Measurements from ENCODE around the gene APBB2.

- TF ChIP-seq, protein P1, sequence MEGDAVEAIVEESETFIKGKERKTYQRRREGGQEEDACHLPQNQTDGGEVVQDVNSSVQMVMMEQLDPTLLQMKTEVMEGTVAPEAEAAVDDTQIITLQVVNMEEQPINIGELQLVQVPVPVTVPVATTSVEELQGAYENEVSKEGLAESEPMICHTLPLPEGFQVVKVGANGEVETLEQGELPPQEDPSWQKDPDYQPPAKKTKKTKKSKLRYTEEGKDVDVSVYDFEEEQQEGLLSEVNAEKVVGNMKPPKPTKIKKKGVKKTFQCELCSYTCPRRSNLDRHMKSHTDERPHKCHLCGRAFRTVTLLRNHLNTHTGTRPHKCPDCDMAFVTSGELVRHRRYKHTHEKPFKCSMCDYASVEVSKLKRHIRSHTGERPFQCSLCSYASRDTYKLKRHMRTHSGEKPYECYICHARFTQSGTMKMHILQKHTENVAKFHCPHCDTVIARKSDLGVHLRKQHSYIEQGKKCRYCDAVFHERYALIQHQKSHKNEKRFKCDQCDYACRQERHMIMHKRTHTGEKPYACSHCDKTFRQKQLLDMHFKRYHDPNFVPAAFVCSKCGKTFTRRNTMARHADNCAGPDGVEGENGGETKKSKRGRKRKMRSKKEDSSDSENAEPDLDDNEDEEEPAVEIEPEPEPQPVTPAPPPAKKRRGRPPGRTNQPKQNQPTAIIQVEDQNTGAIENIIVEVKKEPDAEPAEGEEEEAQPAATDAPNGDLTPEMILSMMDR (IDR thresholded peaks at IDR 0.05), result no peak
- no peak for TF ChIP-seq POLR2AphosphoS5 (IDR thresholded peaks at IDR 0.05)
Measured at GRCh38 chr4:40844261-40844660, 370.1 kb downstream of the APBB2 start.
